Astrocyte (in vitro differentiated cells and primary cell): ENCODE data around the gene NMT1. TPM values are rescaled to one million over a fixed set of nuclear protein-coding genes. Genes with fewer than 3 reads are reported as not detected.

Experiments used
- DNase-seq: peaks from one replicate; pipeline ENCODE4 v3.0.0-alpha.2; 2010; ENCODE audit warnings: low read depth
- FAIRE-seq: peaks from 2 replicates; lab custom pipeline; 2011; peaks lifted over from hg19 to GRCh38; lab: Jason Lieb, UNC
- H2AFZ ChIP-seq: 2 replicates; pipeline ENCODE4 v1.6.0; 2012; ENCODE audit warnings: low read depth, low read length, inconsistent platforms
- H3K27ac ChIP-seq: 2 replicates; pipeline ENCODE4 v1.5.1; 2011; ENCODE audit warnings: low read depth, low read length, inconsistent platforms
- H3K27me3 ChIP-seq: 2 replicates; pipeline ENCODE4 v1.6.0; 2011; ENCODE audit warnings: low read length, inconsistent platforms; ENCODE audit not compliant: insufficient read depth
- H3K36me3 ChIP-seq: 2 replicates; pipeline ENCODE4 v1.5.1; 2011; ENCODE audit warnings: low read length, inconsistent platforms; ENCODE audit not compliant: insufficient read depth
- H3K4me1 ChIP-seq: 2 replicates; pipeline ENCODE4 v1.5.1; 2011; ENCODE audit warnings: low read length, inconsistent platforms; ENCODE audit not compliant: insufficient read depth
- H3K4me2 ChIP-seq: 2 replicates; pipeline ENCODE4 v1.6.0; 2012; ENCODE audit warnings: low read length, inconsistent platforms
- H3K4me3 ChIP-seq: 2 replicates; pipeline ENCODE4 v1.5.1; 2011; ENCODE audit warnings: low read depth, mild to moderate bottlenecking, low read length, inconsistent platforms; ENCODE audit not compliant: insufficient read depth
- H3K79me2 ChIP-seq: 2 replicates; pipeline ENCODE4 v1.6.0; 2012; ENCODE audit warnings: mild to moderate bottlenecking, low read length, inconsistent platforms; ENCODE audit not compliant: insufficient read depth
- H3K9ac ChIP-seq: 2 replicates; pipeline ENCODE4 v1.6.0; 2012; ENCODE audit warnings: mild to moderate bottlenecking, low read length, inconsistent platforms
- H3K9me3 ChIP-seq: 2 replicates; pipeline ENCODE4 v1.5.1; 2012; ENCODE audit warnings: low read depth, mild to moderate bottlenecking, low read length, inconsistent platforms; ENCODE audit not compliant: insufficient read depth
- H4K20me1 ChIP-seq: 2 replicates; pipeline ENCODE4 v1.6.0; 2012; ENCODE audit warnings: low read length, inconsistent platforms; ENCODE audit not compliant: insufficient read depth
- H3K27ac Mint-ChIP-seq: one replicate; pipeline ENCODE4 v1.8.0; 2021; ENCODE audit warnings: mild to moderate bottlenecking, mixed read lengths; ENCODE audit not compliant: unreplicated experiment
- H3K27me3 Mint-ChIP-seq: one replicate; pipeline ENCODE4 v1.8.0; 2021; ENCODE audit warnings: low read depth, mixed read lengths; ENCODE audit not compliant: unreplicated experiment
- H3K36me3 Mint-ChIP-seq: one replicate; pipeline ENCODE4 v1.8.0; 2021; ENCODE audit warnings: low read depth, mixed read lengths; ENCODE audit not compliant: unreplicated experiment
- H3K4me1 Mint-ChIP-seq: one replicate; pipeline ENCODE4 v1.8.0; 2021; ENCODE audit warnings: low read depth, mixed read lengths; ENCODE audit not compliant: unreplicated experiment
- H3K4me3 Mint-ChIP-seq: one replicate; pipeline ENCODE4 v1.8.0; 2021; ENCODE audit warnings: mild to moderate bottlenecking, moderate library complexity, mixed read lengths; ENCODE audit not compliant: unreplicated experiment
- H3K9me3 Mint-ChIP-seq: one replicate; pipeline ENCODE4 v1.8.0; 2021; ENCODE audit warnings: mild to moderate bottlenecking, mixed read lengths; ENCODE audit not compliant: unreplicated experiment
- CTCF ChIP-seq: IDR thresholded peaks from 2 replicates; pipeline ENCODE4 v1.5.1; 2011; ENCODE audit warnings: low read depth, mild to moderate bottlenecking, inconsistent platforms, low read length, moderate library complexity; ENCODE audit not compliant: insufficient read depth
- EZH2 ChIP-seq: IDR thresholded peaks from 2 replicates; pipeline ENCODE4 v1.6.1; 2012; ENCODE audit warnings: mild to moderate bottlenecking, low read length, inconsistent platforms; ENCODE audit not compliant: insufficient read depth
- total RNA-seq: library from RNA; stranded (reverse); gene quantifications from 2 replicates; pipeline ENCODE4 v1.2.1, GENCODE V29; 2021

Gene NMT1
- total RNA-seq, 1 donor from 2014 or later: 114 TPM

- peaks cover 27% of the 10 kb centered on the region for H3K36me3 ChIP-seq
- H3K79me2 ChIP-seq: no peaks in the 10 kb centered on the region
- no peak for DNase-seq
- H3K9me3 ChIP-seq: no peaks in the 10 kb centered on the region
- peaks cover 34% of the 10 kb centered on the region for H4K20me1 ChIP-seq
- no peak overlapping the region for H2AFZ ChIP-seq
- Mint-ChIP-seq H3K9me3 (no peaks in the 10 kb centered on the region), H3K4me3 (peak overlapping the region; percentile 34), H3K36me3 (peaks cover 16% of the 10 kb centered on the region), H3K27me3 (no peaks in the 10 kb centered on the region), H3K27ac (peak overlapping the region; percentile 26), H3K4me1 (peaks cover 2% of the 10 kb centered on the region)
- H3K27ac ChIP-seq: no peak overlapping the region
- H3K9ac ChIP-seq: no peak overlapping the region
- no peak for FAIRE-seq
- TF ChIP-seq CTCF (no peak), EZH2 (no peak)
- no peaks in the 10 kb centered on the region for H3K4me1 ChIP-seq
- H3K27me3 ChIP-seq: no peaks in the 10 kb centered on the region
- no peak overlapping the region for H3K4me2 ChIP-seq
- H3K4me3 ChIP-seq: no peak overlapping the region
Measured at GRCh38 chr17:45108595-45109521, 47.7 kb downstream of the NMT1 start.

DNA sequence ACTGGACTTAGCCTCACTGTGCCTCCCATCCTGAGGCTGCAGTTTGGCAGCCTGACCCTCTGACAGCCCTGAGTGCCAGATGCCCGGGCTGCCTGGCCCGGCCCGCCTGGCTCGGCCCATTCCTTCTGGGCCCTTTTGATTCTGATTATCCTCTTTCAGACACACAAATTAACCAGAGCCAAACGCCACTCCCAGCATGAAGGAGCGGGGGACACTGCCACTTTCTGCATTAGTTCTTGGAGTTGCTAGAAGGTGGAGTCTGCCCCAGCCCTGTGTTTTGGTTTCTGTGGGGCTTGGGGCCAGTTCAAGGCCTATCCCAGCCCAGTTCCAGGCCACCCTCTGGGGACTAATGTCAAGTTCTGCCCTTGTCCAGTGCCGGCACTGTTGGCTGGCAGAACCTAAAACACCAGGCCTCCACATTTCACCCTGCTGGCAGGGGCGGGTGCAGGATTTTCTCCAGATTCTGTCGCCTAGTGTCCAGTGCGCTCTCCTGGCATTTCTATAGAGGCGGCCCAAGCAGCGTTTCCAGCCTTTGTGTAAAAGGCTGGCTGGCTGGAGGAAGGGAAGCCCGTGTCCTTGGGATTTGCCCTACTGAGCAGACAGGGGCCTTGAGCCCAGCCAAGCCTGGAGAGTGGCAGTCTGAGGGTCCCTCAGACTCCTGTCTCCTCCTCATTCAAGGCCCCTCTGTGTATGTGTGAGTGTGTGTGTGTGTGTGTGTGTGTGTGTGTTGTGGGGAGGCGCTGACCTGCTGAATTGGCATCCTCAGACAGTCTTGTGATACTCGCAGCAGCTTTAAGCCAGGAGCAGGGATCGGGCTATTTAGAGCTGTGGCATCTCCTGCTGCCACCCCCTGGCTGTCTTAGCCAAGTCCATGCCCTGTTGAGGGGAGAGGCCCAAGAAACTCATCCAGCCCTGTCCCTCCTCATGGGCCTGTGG, 49.8 kb downstream of the NMT1 start:
- peaks cover 10% of the 10 kb centered on the region for H3K36me3 ChIP-seq
- H3K4me1 ChIP-seq: peaks cover 3% of the 10 kb centered on the region
- TF ChIP-seq EZH2: no peak
- TF ChIP-seq CTCF: no peak
- no peak for FAIRE-seq
- H3K27ac ChIP-seq: no peak overlapping the region
- no peaks in the 10 kb centered on the region for H3K79me2 ChIP-seq
- Mint-ChIP-seq H3K27ac (peak overlapping the region; percentile 26), H3K36me3 (peaks cover 8% of the 10 kb centered on the region), H3K4me1 (peaks cover 5% of the 10 kb centered on the region), H3K27me3 (no peaks in the 10 kb centered on the region), H3K4me3 (no peak overlapping the region), H3K9me3 (no peaks in the 10 kb centered on the region)
- no peak overlapping the region for H3K4me2 ChIP-seq
- no peaks in the 10 kb centered on the region for H3K27me3 ChIP-seq
- H3K4me3 ChIP-seq: no peak overlapping the region
- no peak overlapping the region for H3K9ac ChIP-seq
- H3K9me3 ChIP-seq: no peaks in the 10 kb centered on the region
- H2AFZ ChIP-seq: no peak overlapping the region
- peaks cover 30% of the 10 kb centered on the region for H4K20me1 ChIP-seq
- peak; percentile 59 for DNase-seq
